Stimulated activated CD4-positive, alpha-beta T cell treated with anti-CD3 and anti-CD28 coated beads, Interleukin-1b, Interleukin-23, amount 100 ng/mL, for 24 hours (primary cell): Measurements from ENCODE around the gene SLK.

Experiments used
- DNase-seq, 4 experiments: peaks; one replicate each; pipeline ENCODE4 v3.0.0-alpha.2; 2020; ENCODE audit warnings: low read depth in 4 of 4, low spot score in 1 of 4

Gene SLK

DNA sequence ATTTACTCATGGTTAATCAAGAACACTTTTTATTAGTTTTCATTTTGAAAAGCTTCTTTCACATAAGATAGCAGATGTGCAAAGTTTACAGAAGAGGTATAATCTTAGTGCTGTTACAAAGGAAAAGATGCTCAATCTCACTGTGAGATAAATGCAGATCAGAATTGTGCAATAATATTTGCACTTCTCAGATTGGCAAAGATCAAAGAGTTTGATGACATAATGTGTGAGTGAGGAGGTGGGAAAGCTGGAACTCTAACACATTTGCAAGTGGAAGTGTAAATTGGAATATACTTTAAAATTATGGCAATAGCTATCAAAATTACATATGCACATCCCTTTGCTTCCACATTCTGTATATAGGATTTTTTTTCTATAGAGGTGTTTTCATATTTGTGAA lies 27.4 kb upstream of the SLK start:
- DNase-seq = no peak

DNA sequence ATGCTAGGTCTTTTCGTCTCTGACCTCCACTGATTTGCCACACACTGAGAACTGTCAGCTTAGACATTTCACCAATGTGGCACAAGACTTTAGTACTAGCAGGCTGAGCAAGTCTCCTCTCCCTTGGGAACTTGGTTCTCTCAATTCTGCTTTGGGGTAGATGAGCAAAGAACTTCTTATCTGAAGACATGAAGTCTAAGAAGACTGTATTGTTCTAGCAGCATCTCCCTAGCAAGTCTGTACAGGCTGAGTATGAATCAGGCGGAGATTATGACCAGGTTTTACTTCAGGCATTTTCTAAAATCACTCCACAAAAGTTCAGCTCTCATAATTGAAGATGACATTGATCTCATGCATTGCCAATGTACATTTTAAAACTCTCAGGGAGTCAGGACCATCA lies 25.1 kb upstream of the SLK start:
- DNase-seq = no peak

DNA sequence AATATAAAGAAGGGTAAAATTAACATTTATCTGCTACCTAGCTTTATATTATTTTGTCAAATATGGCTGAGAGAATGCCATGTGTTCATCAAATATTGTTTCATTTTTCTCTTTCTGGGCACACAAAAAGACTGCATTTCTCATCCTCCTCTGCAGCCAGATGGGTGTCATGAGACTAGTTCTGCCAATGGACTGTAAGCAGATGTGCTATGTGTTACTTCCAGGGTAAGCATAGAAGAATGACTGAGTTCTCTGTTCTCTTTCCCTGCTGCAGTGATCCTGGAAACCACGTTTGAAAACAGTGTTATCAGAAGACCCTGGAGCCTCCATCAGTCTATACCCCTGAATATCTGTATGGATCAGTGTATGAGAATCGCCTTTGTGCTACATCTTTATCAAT lies 24.1 kb upstream of the SLK start:
- no peak for DNase-seq

GRCh38 chr10:103947799-103948516 lies 19.0 kb upstream of the SLK start:
- no peak for DNase-seq

DNA sequence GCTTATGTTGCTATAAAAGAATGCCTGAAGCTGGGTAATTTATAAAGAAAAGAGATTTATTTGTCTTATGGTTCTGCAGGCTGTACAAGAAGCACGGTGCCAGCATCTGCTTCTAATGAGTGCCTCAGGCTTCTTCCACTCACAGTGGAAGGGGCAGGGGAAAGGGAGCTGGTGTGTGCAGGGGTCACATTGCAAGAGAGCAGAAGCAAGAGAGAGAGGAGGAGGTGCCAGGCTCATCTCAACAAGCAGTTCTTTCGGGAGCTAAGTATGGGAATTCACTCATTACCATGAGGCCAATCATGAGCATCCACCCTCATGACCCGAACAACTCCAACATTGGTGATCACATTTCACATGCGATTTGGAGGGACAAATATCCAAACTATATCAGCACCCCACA lies 17.2 kb upstream of the SLK start:
- no peak for DNase-seq

DNA sequence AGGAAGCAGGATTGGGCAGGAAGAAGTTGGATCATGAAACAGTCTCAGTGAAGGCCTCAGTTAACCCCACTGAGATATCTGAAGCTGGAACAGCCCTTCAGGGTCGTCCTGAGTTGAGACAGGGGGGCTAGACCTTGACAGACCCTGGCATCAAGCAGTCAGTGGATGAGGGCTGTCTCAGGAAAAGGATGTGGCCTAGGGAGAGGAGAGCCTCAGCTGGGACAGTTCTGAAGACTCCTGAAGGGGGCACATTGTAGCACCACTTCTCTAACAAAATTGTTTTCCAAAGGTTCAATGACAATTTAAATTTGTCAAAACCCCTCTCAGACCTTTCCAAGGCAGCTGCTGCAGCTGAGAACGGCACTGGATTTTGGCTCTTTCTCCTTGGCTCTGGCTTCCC lies 15.8 kb upstream of the SLK start:
- DNase-seq = no peak

- no peak for DNase-seq
Measured at GRCh38 chr10:103951942-103952341, 15.0 kb upstream of the SLK start.

GRCh38 chr10:103954543-103954942 lies 12.4 kb upstream of the SLK start:
- DNase-seq = no peak

DNA sequence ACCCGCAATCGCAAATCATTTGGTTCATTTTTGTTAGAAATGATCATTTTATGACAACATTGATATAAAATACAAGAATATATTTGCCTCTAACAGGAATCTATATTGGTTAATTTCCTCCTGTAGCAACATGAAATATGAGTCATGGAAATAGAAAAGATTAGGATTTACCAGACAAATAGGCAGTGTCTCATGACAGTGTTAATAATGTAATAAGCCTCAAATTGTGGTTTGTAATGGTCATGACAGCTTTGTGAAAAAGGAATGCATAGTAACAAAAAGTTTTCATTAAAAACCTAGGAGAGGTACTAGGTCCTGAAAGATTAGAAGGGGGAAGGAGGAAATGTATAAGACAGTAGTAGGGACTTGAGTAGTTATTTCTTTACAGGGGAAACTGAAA lies 7.9 kb upstream of the SLK start:
- no peak for DNase-seq

GRCh38 chr10:103960103-103960502 lies 6.8 kb upstream of the SLK start:
- DNase-seq = no peak

DNA sequence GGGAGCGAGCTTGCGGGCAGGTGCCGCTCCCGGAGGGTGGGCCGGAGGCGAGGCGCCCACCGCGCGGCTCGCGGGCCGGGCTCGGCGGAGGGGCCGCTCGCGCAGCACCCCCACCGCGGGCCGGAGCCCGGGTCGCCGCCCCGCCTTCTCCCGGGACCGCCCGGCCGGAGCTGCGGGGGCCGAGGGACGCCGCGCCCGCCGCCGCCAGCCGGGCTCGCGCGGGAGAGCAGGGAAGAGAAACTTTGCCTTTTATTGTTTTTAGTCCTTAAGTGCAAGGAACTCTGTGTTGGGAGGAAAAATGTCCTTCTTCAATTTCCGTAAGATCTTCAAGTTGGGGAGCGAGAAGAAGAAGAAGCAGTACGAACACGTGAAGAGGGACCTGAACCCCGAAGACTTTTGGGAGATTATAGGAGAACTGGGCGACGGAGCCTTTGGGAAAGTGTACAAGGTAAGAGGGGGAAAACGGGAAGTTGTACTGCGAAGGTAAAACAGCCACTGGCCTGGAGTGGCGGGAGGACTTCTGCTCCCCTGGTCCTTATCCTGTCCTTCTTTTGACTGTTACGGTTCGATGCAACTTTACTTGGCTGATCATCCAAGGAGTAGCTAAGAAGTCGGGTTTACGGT lies 620 bp downstream of the SLK start:
- no peak for DNase-seq

GRCh38 chr10:103968441-103969391 lies 1.8 kb downstream of the SLK start:
- DNase-seq = no peak

- no peak for DNase-seq
Measured at GRCh38 chr10:103969436-103969835, 2.5 kb downstream of the SLK start.

DNA sequence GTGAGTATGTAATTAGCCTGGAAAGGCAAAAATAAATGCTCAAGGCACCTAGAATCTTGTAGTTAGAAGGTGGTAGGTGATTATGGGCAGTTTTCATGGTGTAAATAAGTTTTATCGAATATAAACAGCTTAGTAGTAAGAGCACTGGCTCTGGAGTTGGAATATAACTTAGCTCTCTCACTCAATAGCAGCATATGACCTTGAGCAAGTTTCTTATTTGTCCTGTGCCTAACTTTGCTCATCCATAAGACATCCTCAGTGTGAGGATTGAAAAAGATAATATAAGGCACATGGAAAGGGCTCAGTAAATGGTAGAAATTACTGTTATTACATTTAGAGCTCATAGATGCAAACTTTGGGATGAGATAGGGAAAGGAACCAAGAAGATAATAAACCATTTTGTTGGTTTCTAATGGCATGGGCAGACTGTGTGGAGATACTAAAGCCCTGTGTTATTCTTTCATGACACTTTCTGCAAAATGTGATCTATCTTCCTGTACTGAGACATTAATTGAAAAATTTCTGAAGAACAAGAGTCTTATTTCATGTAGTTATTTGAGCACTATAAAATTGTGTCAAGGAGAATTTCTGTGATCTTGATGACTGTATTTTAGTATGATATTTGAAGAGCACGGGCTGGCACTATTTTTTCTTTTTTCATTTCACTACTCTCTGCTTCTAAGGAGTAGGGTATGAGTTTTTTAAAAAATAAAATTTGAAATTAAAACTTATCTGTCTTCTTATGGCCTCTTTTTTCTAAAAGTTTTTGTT lies 3.1 kb downstream of the SLK start:
- DNase-seq = no peak

GRCh38 chr10:103975169-103975568 lies 8.2 kb downstream of the SLK start:
- DNase-seq = no peak

DNA sequence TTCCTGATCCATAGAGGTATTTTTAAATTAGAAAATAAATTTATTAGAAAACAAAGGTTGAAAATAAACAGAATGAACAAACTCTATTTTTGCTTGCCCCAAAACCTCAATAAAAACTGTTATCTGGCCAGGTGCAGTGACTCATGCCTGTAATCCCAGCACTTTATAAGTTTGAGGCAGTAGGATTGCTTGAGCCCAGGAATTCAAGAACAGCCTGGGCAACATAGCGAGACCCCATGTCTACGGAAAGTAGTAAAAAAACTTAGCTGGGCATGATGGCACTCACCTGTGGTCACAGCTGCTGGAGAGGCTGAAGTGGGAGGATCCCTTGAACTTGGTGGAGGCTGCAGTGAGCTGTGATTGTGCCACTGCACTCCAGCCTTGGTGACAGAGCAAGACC lies 10.3 kb downstream of the SLK start:
- no peak for DNase-seq

DNA sequence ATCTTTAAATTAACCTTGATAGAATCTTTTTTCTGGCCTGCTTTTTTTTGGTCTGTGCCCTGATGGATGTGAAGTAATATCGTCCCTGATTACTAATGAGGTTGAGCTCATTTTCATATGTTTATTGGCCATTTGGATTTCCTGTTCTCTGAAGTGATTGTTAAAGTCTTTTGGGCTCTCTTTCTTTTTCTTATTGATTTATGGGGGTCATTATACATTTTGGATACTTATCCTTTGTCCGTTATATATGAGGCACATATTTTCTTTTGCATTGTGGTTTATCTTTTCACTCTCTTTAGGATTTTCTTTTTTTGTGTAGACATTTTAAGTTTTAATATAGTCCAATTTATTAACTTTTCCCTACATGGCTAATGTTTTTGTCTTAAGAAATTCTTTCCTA lies 12.6 kb downstream of the SLK start:
- DNase-seq = no peak

- no peak for DNase-seq
Measured at GRCh38 chr10:103980288-103980906, 13.5 kb downstream of the SLK start.

- DNase-seq = no peak
Measured at GRCh38 chr10:103982639-103983038, 15.7 kb downstream of the SLK start.

- DNase-seq = no peak
Measured at GRCh38 chr10:103983367-103983911, 16.5 kb downstream of the SLK start.

DNA sequence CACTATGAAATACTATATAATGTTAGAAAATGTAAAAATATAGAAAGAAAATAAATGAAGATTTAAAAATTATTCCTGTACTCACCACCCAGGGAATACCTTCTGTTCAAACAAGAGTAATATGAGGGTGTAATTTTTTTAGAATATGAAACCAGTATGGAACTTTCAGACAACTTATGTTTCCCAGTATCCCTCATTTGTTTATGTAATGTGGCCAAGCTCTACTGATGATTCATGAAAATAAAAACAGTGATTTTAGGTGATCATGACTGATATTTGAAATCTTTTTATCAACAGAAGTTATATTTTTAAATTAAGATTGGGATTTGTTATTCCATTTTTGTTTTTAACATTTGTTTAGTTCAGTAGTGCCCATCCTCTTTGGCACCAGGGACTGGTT lies 18.8 kb downstream of the SLK start:
- DNase-seq = no peak
